HG03196 (cell line): ENCODE data around the gene BEST3.

ENCODE experiments used
- ATAC-seq: cut with Tn5 transposase; IDR thresholded peaks from one replicate; pipeline ENCODE4 v1.9.1; 2021; ENCODE audit not compliant: unreplicated experiment

BEST3 gene

GRCh38 chr12:69655616-69656340 is 43.3 kb downstream of the BEST3 start:
- ATAC-seq = no peak

- no peak for ATAC-seq
Observed at GRCh38 chr12:69653703-69654102, 45.4 kb downstream of the BEST3 start.

GRCh38 chr12:69651922-69652321 is 47.2 kb downstream of the BEST3 start:
- no peak for ATAC-seq

- no peak for ATAC-seq
Observed at GRCh38 chr12:69649529-69649928, 49.6 kb downstream of the BEST3 start.

- no peak for ATAC-seq
Observed at GRCh38 chr12:69648476-69648875, 50.6 kb downstream of the BEST3 start.

- no peak for ATAC-seq
Observed at GRCh38 chr12:69647178-69647577, 51.9 kb downstream of the BEST3 start.

GRCh38 chr12:69645031-69645430 is 54.1 kb downstream of the BEST3 start:
- no peak for ATAC-seq

GRCh38 chr12:69644511-69644910 is 54.6 kb downstream of the BEST3 start:
- ATAC-seq = no peak

GRCh38 chr12:69642531-69642930 is 56.6 kb downstream of the BEST3 start:
- no peak for ATAC-seq

GRCh38 chr12:69641546-69641945 is 57.6 kb downstream of the BEST3 start:
- ATAC-seq = no peak

GRCh38 chr12:69639400-69640016 is 59.6 kb downstream of the BEST3 start:
- peak; percentile 68 for ATAC-seq

GRCh38 chr12:69633061-69633460 is 66.0 kb downstream of the BEST3 start:
- no peak for ATAC-seq

GRCh38 chr12:69630191-69630590 is 68.9 kb downstream of the BEST3 start:
- no peak for ATAC-seq

- no peak for ATAC-seq
Observed at GRCh38 chr12:69627501-69627900, 71.6 kb downstream of the BEST3 start.

GRCh38 chr12:69623970-69624369 is 75.1 kb downstream of the BEST3 start:
- no peak for ATAC-seq

- ATAC-seq = no peak
Observed at GRCh38 chr12:69621551-69621950, 77.6 kb downstream of the BEST3 start.

- no peak for ATAC-seq
Observed at GRCh38 chr12:69620921-69621320, 78.2 kb downstream of the BEST3 start.

GRCh38 chr12:69620077-69620476 is 79.0 kb downstream of the BEST3 start:
- ATAC-seq = no peak

GRCh38 chr12:69619050-69619449 is 80.1 kb downstream of the BEST3 start:
- ATAC-seq = no peak

- no peak for ATAC-seq
Observed at GRCh38 chr12:69616025-69616424, 83.1 kb downstream of the BEST3 start.

- ATAC-seq = no peak
Observed at GRCh38 chr12:69613351-69613750, 85.8 kb downstream of the BEST3 start.

GRCh38 chr12:69610729-69611128 is 88.4 kb downstream of the BEST3 start, which contains the start of gene LRRC10:
Gene LRRC10 (minus strand): TSS chr12:69610907. CDS start chr12:69610838, 69 bp downstream.
- ATAC-seq = no peak

GRCh38 chr12:69610126-69610525 is 89.0 kb downstream of the BEST3 start:
- no peak for ATAC-seq
